PC-3 (cell line): Measurements from ENCODE around the gene MAMLD1. TPM values are rescaled to one million over a fixed set of nuclear protein-coding genes. Genes with fewer than 3 reads are reported as not detected.

Source experiments
- ATAC-seq: fragments of 200-7000 bp; cut with Tn5 transposase; 2 replicates; pipeline ENCODE4 v1.9.1; 2020; ENCODE audit warnings: mild to moderate bottlenecking, moderate library complexity
- BruUV-seq: library from RNA; stranded (reverse); fragments of 400-500 nt; replicated peaks from 2 replicates; lab custom pipeline; 2021; lab: Mats Ljungman, UMichigan
- CTCF ChIA-PET: fragments of 300-600 bp; sonication (Branson Sonifier 250); formaldehyde crosslinking; loops from one replicate; lab custom pipeline; 2022; ENCODE audit warnings: antibody characterized with exemption; lab: Charles Lee
- POLR2A ChIA-PET: fragments of 300-600 bp; sonication (Branson Sonifier 250); formaldehyde crosslinking; loops from one replicate; lab custom pipeline; 2022; ENCODE audit warnings: antibody characterized with exemption; ENCODE audit not compliant: unreplicated experiment; lab: Charles Lee
- DNase-seq: peaks from one replicate; pipeline ENCODE4 v3.0.0-alpha.2; 2015
- H2AFZ ChIP-seq: fragments of 300-600 bp; sonication (generic); 2 replicates; pipeline ENCODE4 v1.6.0; 2016; ENCODE audit warnings: antibody characterized with exemption, low read length
- H3F3A ChIP-seq: fragments of 300-600 bp; sonication (generic); one replicate; pipeline ENCODE4 v1.6.0; 2017; ENCODE audit warnings: antibody characterized with exemption, low read length, control low read depth, mild to moderate bottlenecking; ENCODE audit not compliant: unreplicated experiment
- H3K27ac ChIP-seq: fragments of 300-600 bp; sonication (generic); 2 replicates; pipeline ENCODE4 v1.5.1; 2016; ENCODE audit warnings: mild to moderate bottlenecking, low read length
- H3K27me3 ChIP-seq: fragments of 300-600 bp; sonication (generic); 2 replicates; pipeline ENCODE4 v1.6.1; 2016; ENCODE audit warnings: low read length, mixed read lengths
- H3K36me3 ChIP-seq: fragments of 300-600 bp; sonication (generic); 2 replicates; pipeline ENCODE4 v1.6.1; 2016; ENCODE audit warnings: low read depth, mixed run types, low read length, mixed read lengths
- H3K4me1 ChIP-seq: fragments of 300-600 bp; sonication (generic); 2 replicates; pipeline ENCODE4 v1.5.1; 2016; ENCODE audit warnings: low read length; ENCODE audit not compliant: insufficient read depth
- H3K4me2 ChIP-seq: fragments of 300-600 bp; sonication (generic); 2 replicates; pipeline ENCODE4 v1.6.0; 2016; ENCODE audit warnings: low read length
- H3K4me3 ChIP-seq: fragments of 300-600 bp; sonication (generic); 2 replicates; pipeline ENCODE4 v1.5.1; 2016; ENCODE audit warnings: mild to moderate bottlenecking, low read length, mixed read lengths
- H3K79me2 ChIP-seq: fragments of 300-600 bp; sonication (generic); 2 replicates; pipeline ENCODE4 v1.6.1; 2017; ENCODE audit warnings: low read length, mixed read lengths
- H3K9ac ChIP-seq: fragments of 300-600 bp; sonication (generic); 2 replicates; pipeline ENCODE4 v1.6.0; 2016; ENCODE audit warnings: mild to moderate bottlenecking, low read length
- H3K9me2 ChIP-seq: fragments of 300-600 bp; sonication (generic); replicated peaks from 2 replicates; pipeline ENCODE4 v1.6.1; 2016; ENCODE audit warnings: mixed run types, low read length, mixed read lengths
- H3K9me3 ChIP-seq: fragments of 300-600 bp; sonication (generic); 2 replicates; pipeline ENCODE4 v1.6.1; 2016; ENCODE audit warnings: low read length, mixed read lengths
- H4K20me1 ChIP-seq: fragments of 300-600 bp; sonication (generic); 2 replicates; pipeline ENCODE4 v1.6.1; 2016; ENCODE audit warnings: low read length, mixed read lengths
- CTCF ChIP-seq: fragments of 300-600 bp; sonication (generic); conservative IDR thresholded peaks from 2 replicates; pipeline ENCODE4 v1.5.1; 2017; ENCODE audit warnings: antibody characterized with exemption, low read depth, mild to moderate bottlenecking, low read length
- EZH2 ChIP-seq: fragments of 300-600 bp; sonication (generic); IDR thresholded peaks from one replicate; pipeline ENCODE4 v1.6.1; 2017; ENCODE audit warnings: antibody characterized with exemption, mild to moderate bottlenecking, low read length; ENCODE audit not compliant: unreplicated experiment
- EZH2phosphoT487 ChIP-seq: fragments of 300-600 bp; sonication (generic); IDR thresholded peaks from 2 replicates; pipeline ENCODE4 v1.6.1; 2018; ENCODE audit warnings: mild to moderate bottlenecking, antibody characterized with exemption, low read length, borderline replicate concordance
- intact Hi-C: fragments of 100-400 bp; cut with micrococcal nuclease; formaldehyde crosslinking; loops from 2 replicates; pipeline ENCODE4 v1.9.0; 2023
- total RNA-seq: library from RNA; depleted of rRNA; stranded (reverse); fragments of >200 nt; gene quantifications from 2 replicates; pipeline ENCODE4 v1.2.3, GENCODE V29; 2014

MAMLD1 gene
- total RNA-seq, 1 experiment from 2014 or later: 2.8 TPM

GRCh38 chrX:150314186-150314585, 48.9 kb upstream of the MAMLD1 start:
- intact Hi-C loops: no loop called here
- CTCF ChIA-PET: no interaction called here
- TF ChIP-seq CTCF: no peak
- TF ChIP-seq EZH2: no peak
- no peak for TF ChIP-seq EZH2phosphoT487

GRCh38 chrX:150316564-150316963, 46.6 kb upstream of the MAMLD1 start:
- POLR2A ChIA-PET: no interaction called here
- no TSS peak for BruUV-seq

More at GRCh38 chrX:150314186-150314585, 48.9 kb upstream of the MAMLD1 start:
- no peaks in the 10 kb centered on the region for H3K27me3 ChIP-seq
- H2AFZ ChIP-seq: no peak overlapping the region
- no peak overlapping the region for H3K4me2 ChIP-seq
- H3K4me3 ChIP-seq: no peak overlapping the region
- no peak overlapping the region for H3K9ac ChIP-seq
- H3K79me2 ChIP-seq: no peaks in the 10 kb centered on the region
- no peaks in the 10 kb centered on the region for H4K20me1 ChIP-seq
- H3K36me3 ChIP-seq: no peaks in the 10 kb centered on the region
- no peaks in the 10 kb centered on the region for H3K9me3 ChIP-seq
- DNase-seq (no peak), ATAC-seq (no peak)
- BruUV-seq: no TSS peak
- H3K27ac ChIP-seq: no peak overlapping the region
- no peaks in the 10 kb centered on the region for H3K9me2 ChIP-seq
- no peaks in the 10 kb centered on the region for H3F3A ChIP-seq
- no peaks in the 10 kb centered on the region for H3K4me1 ChIP-seq
- POLR2A ChIA-PET: no interaction called here

More at GRCh38 chrX:150316564-150316963, 46.6 kb upstream of the MAMLD1 start:
- no peaks in the 10 kb centered on the region for H3K79me2 ChIP-seq
- H2AFZ ChIP-seq: no peak overlapping the region
- H4K20me1 ChIP-seq: no peaks in the 10 kb centered on the region
- H3K36me3 ChIP-seq: no peaks in the 10 kb centered on the region
- no peaks in the 10 kb centered on the region for H3K9me2 ChIP-seq
- H3K4me3 ChIP-seq: no peak overlapping the region
- H3K9me3 ChIP-seq: no peaks in the 10 kb centered on the region
- intact Hi-C loops: no loop called here
- H3F3A ChIP-seq: no peaks in the 10 kb centered on the region
- no peaks in the 10 kb centered on the region for H3K4me1 ChIP-seq
- ATAC-seq (no peak), DNase-seq (no peak)
- no peak for TF ChIP-seq CTCF
- no peak for TF ChIP-seq EZH2
- no peak for TF ChIP-seq EZH2phosphoT487
- no peak overlapping the region for H3K27ac ChIP-seq
- CTCF ChIA-PET: no interaction called here
- H3K27me3 ChIP-seq: no peaks in the 10 kb centered on the region
- H3K9ac ChIP-seq: no peak overlapping the region
- no peak overlapping the region for H3K4me2 ChIP-seq
